ENCODE data around the gene NCOA7. TPM values are rescaled to one million over a fixed set of nuclear protein-coding genes. Genes with fewer than 3 reads are reported as not detected.

Gene NCOA7
- total RNA-seq, 1 experiment from 2014 or later, result 37.3 TPM

DNA sequence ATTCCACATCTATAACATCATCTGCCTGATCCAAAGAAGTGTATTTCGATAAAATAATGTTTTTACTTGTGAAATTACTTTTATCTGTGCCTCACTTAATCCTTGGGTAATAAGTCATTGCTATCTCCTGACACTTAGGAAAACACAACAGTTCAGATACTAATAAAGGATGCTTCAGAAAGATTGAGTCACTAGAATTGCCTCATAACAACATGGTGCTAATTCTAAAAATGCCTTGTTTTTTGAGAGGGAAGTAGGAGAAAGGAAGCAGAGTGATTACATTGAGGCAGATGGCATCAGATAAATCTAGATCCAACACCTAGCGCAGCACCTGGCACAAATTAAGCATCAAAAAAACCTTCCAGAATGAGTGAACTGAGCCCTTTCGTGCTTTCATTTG is 69.0 kb downstream of the NCOA7 start:
- DNase-seq (ENCODE audit: low read depth, low spot score), result no peak
- in situ Hi-C loops (cut with HindIII; ENCODE audit: low pct_unique_long_range_greater_than_20kb, low sequenced_read_pairs) (no loop called here), intact Hi-C loops (cut with micrococcal nuclease; ENCODE audit: unreplicated experiment) (loop anchor here (2.0 kb wide), 2 partner anchors 93 to 115 kb away; no protein-coding TSS in a partner anchor)
- ATAC-seq, result no peak
- Histone ChIP-seq H3K4me3 (ENCODE audit: low read depth in 2 of 2, low read length in 2 of 2) (no peak overlapping the region), H3K9me3 (ENCODE audit: control insufficient read depth, insufficient read depth, low read depth, low read length) (no peaks in the 10 kb centered on the region), H3K27me3 (ENCODE audit: control insufficient read depth, insufficient read depth, low read length) (no peaks in the 10 kb centered on the region), H3K27ac (ENCODE audit: low read length) (no peak overlapping the region), H3K4me1 (ENCODE audit: control insufficient read depth, insufficient read depth, low read length) (no peaks in the 10 kb centered on the region), H3K36me3 (ENCODE audit: control insufficient read depth, insufficient read depth, low read length) (no peaks in the 10 kb centered on the region)
- BruUV-seq (replicated peaks), result no TSS peak
- POLR2A ChIA-PET, result no interaction called here
- CTCF ChIA-PET, result no interaction called here
- TF ChIP-seq, protein P1, sequence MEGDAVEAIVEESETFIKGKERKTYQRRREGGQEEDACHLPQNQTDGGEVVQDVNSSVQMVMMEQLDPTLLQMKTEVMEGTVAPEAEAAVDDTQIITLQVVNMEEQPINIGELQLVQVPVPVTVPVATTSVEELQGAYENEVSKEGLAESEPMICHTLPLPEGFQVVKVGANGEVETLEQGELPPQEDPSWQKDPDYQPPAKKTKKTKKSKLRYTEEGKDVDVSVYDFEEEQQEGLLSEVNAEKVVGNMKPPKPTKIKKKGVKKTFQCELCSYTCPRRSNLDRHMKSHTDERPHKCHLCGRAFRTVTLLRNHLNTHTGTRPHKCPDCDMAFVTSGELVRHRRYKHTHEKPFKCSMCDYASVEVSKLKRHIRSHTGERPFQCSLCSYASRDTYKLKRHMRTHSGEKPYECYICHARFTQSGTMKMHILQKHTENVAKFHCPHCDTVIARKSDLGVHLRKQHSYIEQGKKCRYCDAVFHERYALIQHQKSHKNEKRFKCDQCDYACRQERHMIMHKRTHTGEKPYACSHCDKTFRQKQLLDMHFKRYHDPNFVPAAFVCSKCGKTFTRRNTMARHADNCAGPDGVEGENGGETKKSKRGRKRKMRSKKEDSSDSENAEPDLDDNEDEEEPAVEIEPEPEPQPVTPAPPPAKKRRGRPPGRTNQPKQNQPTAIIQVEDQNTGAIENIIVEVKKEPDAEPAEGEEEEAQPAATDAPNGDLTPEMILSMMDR (IDR thresholded peaks at IDR 0.05), result no peak
- TF ChIP-seq POLR2AphosphoS5 (IDR thresholded peaks at IDR 0.05; ENCODE audit: low read depth, low read length), result no peak
- no peak for TF ChIP-seq SIN3A (IDR thresholded peaks at IDR 0.05; ENCODE audit: borderline replicate concordance, insufficient read depth, low read depth, low read length)
- no peak for TF ChIP-seq TCF7L2 (IDR thresholded peaks at IDR 0.05; ENCODE audit: low read depth, low read length)
- TF ChIP-seq, protein P2, sequence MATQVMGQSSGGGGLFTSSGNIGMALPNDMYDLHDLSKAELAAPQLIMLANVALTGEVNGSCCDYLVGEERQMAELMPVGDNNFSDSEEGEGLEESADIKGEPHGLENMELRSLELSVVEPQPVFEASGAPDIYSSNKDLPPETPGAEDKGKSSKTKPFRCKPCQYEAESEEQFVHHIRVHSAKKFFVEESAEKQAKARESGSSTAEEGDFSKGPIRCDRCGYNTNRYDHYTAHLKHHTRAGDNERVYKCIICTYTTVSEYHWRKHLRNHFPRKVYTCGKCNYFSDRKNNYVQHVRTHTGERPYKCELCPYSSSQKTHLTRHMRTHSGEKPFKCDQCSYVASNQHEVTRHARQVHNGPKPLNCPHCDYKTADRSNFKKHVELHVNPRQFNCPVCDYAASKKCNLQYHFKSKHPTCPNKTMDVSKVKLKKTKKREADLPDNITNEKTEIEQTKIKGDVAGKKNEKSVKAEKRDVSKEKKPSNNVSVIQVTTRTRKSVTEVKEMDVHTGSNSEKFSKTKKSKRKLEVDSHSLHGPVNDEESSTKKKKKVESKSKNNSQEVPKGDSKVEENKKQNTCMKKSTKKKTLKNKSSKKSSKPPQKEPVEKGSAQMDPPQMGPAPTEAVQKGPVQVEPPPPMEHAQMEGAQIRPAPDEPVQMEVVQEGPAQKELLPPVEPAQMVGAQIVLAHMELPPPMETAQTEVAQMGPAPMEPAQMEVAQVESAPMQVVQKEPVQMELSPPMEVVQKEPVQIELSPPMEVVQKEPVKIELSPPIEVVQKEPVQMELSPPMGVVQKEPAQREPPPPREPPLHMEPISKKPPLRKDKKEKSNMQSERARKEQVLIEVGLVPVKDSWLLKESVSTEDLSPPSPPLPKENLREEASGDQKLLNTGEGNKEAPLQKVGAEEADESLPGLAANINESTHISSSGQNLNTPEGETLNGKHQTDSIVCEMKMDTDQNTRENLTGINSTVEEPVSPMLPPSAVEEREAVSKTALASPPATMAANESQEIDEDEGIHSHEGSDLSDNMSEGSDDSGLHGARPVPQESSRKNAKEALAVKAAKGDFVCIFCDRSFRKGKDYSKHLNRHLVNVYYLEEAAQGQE (IDR thresholded peaks at IDR 0.05; ENCODE audit: insufficient read depth in 1 of 2, low read depth in 2 of 2, low read length in 1 of 2), result no peak

DNA sequence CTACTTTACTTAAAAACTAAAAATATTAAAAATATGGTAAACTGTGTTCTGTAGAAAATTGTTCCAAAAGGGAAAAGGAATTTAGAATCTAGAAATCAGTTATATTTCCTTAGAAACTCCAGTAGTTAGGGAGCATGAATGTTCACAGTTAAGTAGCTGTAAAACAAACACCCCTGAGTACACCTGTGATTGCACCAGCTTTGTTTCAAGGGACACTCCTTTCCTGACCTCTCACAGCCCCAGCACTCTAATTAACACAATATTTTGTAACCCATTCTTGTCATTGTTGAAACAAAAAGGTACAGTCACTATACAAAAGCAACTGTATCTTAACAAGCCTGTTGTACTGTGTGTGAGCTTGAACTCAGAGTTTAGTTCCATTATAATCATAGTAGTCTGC is 72.3 kb downstream of the NCOA7 start:
- Histone ChIP-seq H3K9me3 (ENCODE audit: control insufficient read depth, insufficient read depth, low read depth, low read length) (no peaks in the 10 kb centered on the region), H3K4me1 (ENCODE audit: control insufficient read depth, insufficient read depth, low read length) (no peaks in the 10 kb centered on the region), H3K27me3 (ENCODE audit: control insufficient read depth, insufficient read depth, low read length) (no peaks in the 10 kb centered on the region), H3K27ac (ENCODE audit: low read length) (no peak overlapping the region), H3K4me3 (ENCODE audit: low read depth in 2 of 2, low read length in 2 of 2) (no peak overlapping the region), H3K36me3 (ENCODE audit: control insufficient read depth, insufficient read depth, low read length) (no peaks in the 10 kb centered on the region)
- ATAC-seq, result no peak
- in situ Hi-C loops (cut with HindIII; ENCODE audit: low pct_unique_long_range_greater_than_20kb, low sequenced_read_pairs) (no loop called here), intact Hi-C loops (cut with micrococcal nuclease; ENCODE audit: unreplicated experiment) (no loop called here)
- ChIA-PET CTCF (no interaction called here), POLR2A (no interaction called here)
- TF ChIP-seq, protein P2 (IDR thresholded peaks at IDR 0.05; ENCODE audit: insufficient read depth in 1 of 2, low read depth in 2 of 2, low read length in 1 of 2), result no peak
- TF ChIP-seq SIN3A (IDR thresholded peaks at IDR 0.05; ENCODE audit: borderline replicate concordance, insufficient read depth, low read depth, low read length) (no peak), TCF7L2 (IDR thresholded peaks at IDR 0.05; ENCODE audit: low read depth, low read length) (no peak)
- BruUV-seq (replicated peaks), result no TSS peak
- DNase-seq (ENCODE audit: low read depth, low spot score), result no peak

Measured in Panc1 (cell line).